Panc1 (cell line): ENCODE data around the gene SKI. TPM values are rescaled to one million over a fixed set of nuclear protein-coding genes. Genes with fewer than 3 reads are reported as not detected.

Experiments used
- ATAC-seq: fragments of 200-7000 bp; cut with Tn5 transposase; 2 replicates; pipeline ENCODE4 v1.9.1; 2020; ENCODE audit warnings: mild to moderate bottlenecking, moderate library complexity
- BruUV-seq: library from RNA; stranded (reverse); fragments of 400-500 nt; replicated peaks from 2 replicates; lab custom pipeline; 2021; lab: Mats Ljungman, UMichigan
- CTCF ChIA-PET: fragments of 300-600 bp; sonication (Branson Sonifier 250); formaldehyde crosslinking; loops from one replicate; lab custom pipeline; 2022; ENCODE audit warnings: antibody characterized with exemption; lab: Charles Lee
- POLR2A ChIA-PET: fragments of 300-600 bp; sonication (Branson Sonifier 250); formaldehyde crosslinking; loops from one replicate; lab custom pipeline; 2022; ENCODE audit warnings: antibody characterized with exemption; lab: Charles Lee
- DNase-seq: peaks from one replicate; pipeline ENCODE4 v3.0.0-alpha.2; 2010; ENCODE audit warnings: low read depth, low spot score
- H3K27ac ChIP-seq: 2 replicates; pipeline ENCODE4 v1.5.1; 2011; ENCODE audit warnings: mild to moderate bottlenecking, low read length, inconsistent platforms
- H3K27me3 ChIP-seq: fragments of 200-500 bp; sonication (Bioruptor generic); 2 replicates; pipeline ENCODE4 v1.6.0; 2014; ENCODE audit warnings: low read length, inconsistent platforms; ENCODE audit not compliant: control insufficient read depth, insufficient read depth
- H3K36me3 ChIP-seq: fragments of 200-500 bp; sonication (Bioruptor generic); 2 replicates; pipeline ENCODE4 v1.5.1; 2014; ENCODE audit warnings: inconsistent platforms, mild to moderate bottlenecking, low read length, moderate library complexity; ENCODE audit not compliant: control insufficient read depth, insufficient read depth
- H3K4me1 ChIP-seq: 2 replicates; pipeline ENCODE4 v1.5.1; 2011; ENCODE audit warnings: inconsistent platforms, mild to moderate bottlenecking, low read length, moderate library complexity; ENCODE audit not compliant: control insufficient read depth, insufficient read depth
- H3K4me3 ChIP-seq, 2 experiments: 2 replicates each; pipeline ENCODE4 v1.5.1; 2011 to 2012; ENCODE audit warnings: low read depth in 2 of 2, low read length in 2 of 2, mild to moderate bottlenecking in 2 of 2, inconsistent platforms in 1 of 2, moderate library complexity in 1 of 2
- H3K9me3 ChIP-seq: fragments of 200-500 bp; sonication (Bioruptor generic); 2 replicates; pipeline ENCODE4 v1.5.1; 2014; ENCODE audit warnings: low read depth, mild to moderate bottlenecking, inconsistent platforms, low read length, moderate library complexity; ENCODE audit not compliant: control insufficient read depth, insufficient read depth
- CTCF ChIP-seq: fragments of 450-650 bp; IDR thresholded peaks from 2 replicates; pipeline ENCODE4 v1.5.1; 2017; ENCODE audit warnings: mild to moderate bottlenecking
- POLR2AphosphoS5 ChIP-seq: IDR thresholded peaks from 2 replicates; pipeline ENCODE4 v1.6.1; 2012; ENCODE audit warnings: mild to moderate bottlenecking, low read depth, low read length, moderate library complexity
- SIN3A ChIP-seq: IDR thresholded peaks from 2 replicates; pipeline ENCODE4 v1.6.1; 2012; ENCODE audit warnings: low read depth, mild to moderate bottlenecking, low read length, moderate library complexity, borderline replicate concordance; ENCODE audit not compliant: insufficient read depth
- TCF7L2 ChIP-seq: IDR thresholded peaks from 2 replicates; pipeline ENCODE4 v1.6.1; 2011; ENCODE audit warnings: mild to moderate bottlenecking, low read depth, low read length, inconsistent platforms
- in situ Hi-C: cut with HindIII; loops from 2 replicates; pipeline ENCODE4 v1.10.0; 2016; ENCODE audit warnings: low sequenced_read_pairs, low pct_unique_long_range_greater_than_20kb
- intact Hi-C: fragments of 100-400 bp; cut with micrococcal nuclease; formaldehyde crosslinking; loops from one replicate; pipeline ENCODE4 v1.10.0; 2022; ENCODE audit not compliant: unreplicated experiment
- total RNA-seq: library from RNA; stranded (reverse); gene quantifications from one replicate; pipeline ENCODE4 v1.2.1, GENCODE V29; 2021; ENCODE audit not compliant: unreplicated experiment
- TF ChIP-seq, protein P1 (sequence below), 2 experiments: IDR thresholded peaks; 2 replicates each; pipeline ENCODE4 v1.6.1; 2011 to 2012; ENCODE audit warnings: low read depth in 2 of 2, control low read depth in 1 of 2, low read length in 1 of 2, mild to moderate bottlenecking in 1 of 2, moderate library complexity in 1 of 2; ENCODE audit not compliant: insufficient read depth in 1 of 2

SKI gene
- total RNA-seq, 1 experiment from 2014 or later: 63.2 TPM

DNA sequence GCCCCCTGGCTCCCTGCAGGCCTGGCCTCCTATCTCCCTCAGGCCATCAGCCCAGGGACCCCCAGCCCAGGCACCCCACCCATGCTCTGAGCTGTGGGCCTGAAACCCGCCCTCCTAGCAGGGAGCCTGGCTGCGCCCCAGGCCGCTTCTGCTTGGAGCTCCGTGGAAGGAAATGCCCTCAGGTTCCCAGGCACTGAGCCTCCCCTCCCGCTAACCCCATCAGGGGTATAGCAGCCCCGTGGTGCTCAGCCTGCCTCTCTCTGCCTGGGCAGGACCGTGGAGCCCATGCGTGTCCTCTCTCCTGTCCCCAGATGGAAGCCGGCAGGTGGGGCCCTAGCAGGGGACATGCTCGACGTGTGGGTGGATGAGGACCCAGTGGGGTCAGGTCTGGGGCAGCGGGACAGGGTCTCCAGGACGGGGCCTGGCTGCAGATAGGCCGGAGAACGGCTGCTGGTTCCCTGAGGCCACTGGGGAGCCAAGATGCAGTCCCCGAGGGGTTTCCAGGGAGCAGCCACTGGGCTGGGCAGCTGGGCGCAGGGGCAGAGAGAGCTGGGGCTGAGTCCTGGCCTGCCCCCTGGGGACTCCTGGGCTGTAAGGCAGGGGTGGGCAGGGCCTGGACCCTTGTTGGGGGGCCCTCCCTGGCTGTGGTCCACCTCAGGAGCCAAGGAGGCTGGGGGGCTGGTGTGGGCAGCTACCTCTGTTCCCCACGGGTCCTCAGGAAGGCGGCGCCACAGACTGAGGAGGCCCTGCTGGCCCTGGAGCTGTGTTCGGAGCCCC is 87.7 kb downstream of the SKI start:
- Histone ChIP-seq H3K4me1 (peaks cover 53% of the 10 kb centered on the region), H3K9me3 (no peaks in the 10 kb centered on the region), H3K4me3 (no peak overlapping the region), H3K36me3 (no peaks in the 10 kb centered on the region), H3K27me3 (no peaks in the 10 kb centered on the region), H3K27ac (peak overlapping the region; percentile 73)
- CTCF ChIA-PET: interaction anchor here (0.6 to 1.7 kb wide), 8 partner anchors 25 to 202 kb away, joined by 3 to 6 read pairs (median 4); partner anchors contain the start of gene FAAP20
- DNase-seq: no peak
- POLR2A ChIA-PET: interaction anchor here (0.6 kb wide), 1 partner anchor 76 kb away, joined by 3 read pairs; the partner anchor contains the start of genes MORN1 and RER1
- BruUV-seq: no TSS peak
- intact Hi-C loops (loop anchor here (10.0 kb wide), 1 partner anchor 121 kb away; the partner anchor contains the start of gene FAAP20), in situ Hi-C loops (no loop called here)
- ATAC-seq: no peak
- no peak for TF ChIP-seq TCF7L2
- no peak for TF ChIP-seq POLR2AphosphoS5
- no peak for TF ChIP-seq CTCF
- TF ChIP-seq SIN3A: no peak
- TF ChIP-seq, protein P1, sequence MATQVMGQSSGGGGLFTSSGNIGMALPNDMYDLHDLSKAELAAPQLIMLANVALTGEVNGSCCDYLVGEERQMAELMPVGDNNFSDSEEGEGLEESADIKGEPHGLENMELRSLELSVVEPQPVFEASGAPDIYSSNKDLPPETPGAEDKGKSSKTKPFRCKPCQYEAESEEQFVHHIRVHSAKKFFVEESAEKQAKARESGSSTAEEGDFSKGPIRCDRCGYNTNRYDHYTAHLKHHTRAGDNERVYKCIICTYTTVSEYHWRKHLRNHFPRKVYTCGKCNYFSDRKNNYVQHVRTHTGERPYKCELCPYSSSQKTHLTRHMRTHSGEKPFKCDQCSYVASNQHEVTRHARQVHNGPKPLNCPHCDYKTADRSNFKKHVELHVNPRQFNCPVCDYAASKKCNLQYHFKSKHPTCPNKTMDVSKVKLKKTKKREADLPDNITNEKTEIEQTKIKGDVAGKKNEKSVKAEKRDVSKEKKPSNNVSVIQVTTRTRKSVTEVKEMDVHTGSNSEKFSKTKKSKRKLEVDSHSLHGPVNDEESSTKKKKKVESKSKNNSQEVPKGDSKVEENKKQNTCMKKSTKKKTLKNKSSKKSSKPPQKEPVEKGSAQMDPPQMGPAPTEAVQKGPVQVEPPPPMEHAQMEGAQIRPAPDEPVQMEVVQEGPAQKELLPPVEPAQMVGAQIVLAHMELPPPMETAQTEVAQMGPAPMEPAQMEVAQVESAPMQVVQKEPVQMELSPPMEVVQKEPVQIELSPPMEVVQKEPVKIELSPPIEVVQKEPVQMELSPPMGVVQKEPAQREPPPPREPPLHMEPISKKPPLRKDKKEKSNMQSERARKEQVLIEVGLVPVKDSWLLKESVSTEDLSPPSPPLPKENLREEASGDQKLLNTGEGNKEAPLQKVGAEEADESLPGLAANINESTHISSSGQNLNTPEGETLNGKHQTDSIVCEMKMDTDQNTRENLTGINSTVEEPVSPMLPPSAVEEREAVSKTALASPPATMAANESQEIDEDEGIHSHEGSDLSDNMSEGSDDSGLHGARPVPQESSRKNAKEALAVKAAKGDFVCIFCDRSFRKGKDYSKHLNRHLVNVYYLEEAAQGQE (IDR thresholded peaks at IDR 0.05; ENCODE audit: insufficient read depth in 1 of 2, low read depth in 2 of 2, low read length in 1 of 2): no peak

GRCh38 chr1:2316451-2316961 is 88.4 kb downstream of the SKI start:
- CTCF ChIA-PET: interaction anchor here (0.6 to 1.7 kb wide), 4 partner anchors 65 to 122 kb away, joined by 4 to 7 read pairs (median 6); partner anchors contain the start of gene FAAP20
- POLR2A ChIA-PET: no interaction called here

More at GRCh38 chr1:2316451-2316961, 88.4 kb downstream of the SKI start:
- no peaks in the 10 kb centered on the region for H3K36me3 ChIP-seq
- no peak overlapping the region for H3K4me3 ChIP-seq
- peak overlapping the region; percentile 73 for H3K27ac ChIP-seq
- in situ Hi-C loops (no loop called here), intact Hi-C loops (loop anchor here (10.0 kb wide), 1 partner anchor 122 kb away; the partner anchor contains the start of gene FAAP20)
- no peak for DNase-seq
- no peaks in the 10 kb centered on the region for H3K9me3 ChIP-seq
- no peak for ATAC-seq
- peaks cover 46% of the 10 kb centered on the region for H3K4me1 ChIP-seq
- H3K27me3 ChIP-seq: no peaks in the 10 kb centered on the region
- TF ChIP-seq TCF7L2 (no peak), CTCF (no peak), POLR2AphosphoS5 (no peak), SIN3A (no peak)
- TF ChIP-seq, protein P1 (IDR thresholded peaks at IDR 0.05; ENCODE audit: insufficient read depth in 1 of 2, low read depth in 2 of 2, low read length in 1 of 2): no peak
- BruUV-seq: no TSS peak
